ENCODE results near the gene C16orf96. TPM values are rescaled to one million over a fixed set of nuclear protein-coding genes. Genes with fewer than 3 reads are reported as not detected.

C16orf96 gene
- total and polyA plus RNA-seq, 2 donors: 0.05 TPM

GRCh38 chr16:4609200-4610010 lies 53.3 kb downstream of the C16orf96 start:
- WGBS: 95% methylated on average over 45 of the region's 45 CpGs
- DNase-seq (ENCODE audit: low read depth in 6 of 9, low spot score in 9 of 9): no peak
- Histone ChIP-seq H3K27ac (ENCODE audit: low read depth in 1 of 2, low read length in 1 of 2) (no peak overlapping the region), H3K9me3 (ENCODE audit: control insufficient read depth in 2 of 2, insufficient read depth in 1 of 2, low read length in 1 of 2) (no peaks in the 10 kb centered on the region), H3K36me3 (ENCODE audit: control insufficient read depth in 2 of 2, insufficient read depth in 2 of 2, low read length in 1 of 2) (peaks cover 20 to 28% of the 10 kb centered on the region in 2 donors), H3K27me3 (ENCODE audit: control insufficient read depth in 2 of 2, insufficient read depth in 1 of 2, low read length in 1 of 2) (no peaks in the 10 kb centered on the region), H3K4me1 (ENCODE audit: control insufficient read depth in 2 of 2, insufficient read depth in 2 of 2, low read length in 2 of 2) (peaks cover 7 to 14% of the 10 kb centered on the region in 2 donors), H3K4me3 (ENCODE audit: low read length in 2 of 2) (no peak overlapping the region)

- no peak for DNase-seq (ENCODE audit: low read depth in 6 of 9, low spot score in 9 of 9)
- no peaks in the 10 kb centered on the region for H3K27me3 ChIP-seq (ENCODE audit: control insufficient read depth in 2 of 2, insufficient read depth in 1 of 2, low read length in 1 of 2)
- H3K4me1 ChIP-seq (ENCODE audit: control insufficient read depth in 2 of 2, insufficient read depth in 2 of 2, low read length in 2 of 2): peaks cover 11 to 20% of the 10 kb centered on the region in 2 donors
- H3K36me3 ChIP-seq (ENCODE audit: control insufficient read depth in 2 of 2, insufficient read depth in 2 of 2, low read length in 1 of 2): peaks cover 20 to 28% of the 10 kb centered on the region in 2 donors
- 94% methylated on average over 32 of the region's 32 CpGs for WGBS
- H3K27ac ChIP-seq (ENCODE audit: low read depth in 1 of 2, low read length in 1 of 2): no peak overlapping the region
- H3K9me3 ChIP-seq (ENCODE audit: control insufficient read depth in 2 of 2, insufficient read depth in 1 of 2, low read length in 1 of 2): no peaks in the 10 kb centered on the region
- H3K4me3 ChIP-seq (ENCODE audit: low read length in 2 of 2): no peak overlapping the region
Observed at GRCh38 chr16:4610011-4611005, 54.2 kb downstream of the C16orf96 start.

- peaks cover 15 to 28% of the 10 kb centered on the region in 2 donors for H3K4me1 ChIP-seq (ENCODE audit: control insufficient read depth in 2 of 2, insufficient read depth in 2 of 2, low read length in 2 of 2)
- no peak for DNase-seq (ENCODE audit: low read depth in 6 of 9, low spot score in 9 of 9)
- WGBS: 98% methylated on average over 22 of the region's 22 CpGs
- H3K27ac ChIP-seq (ENCODE audit: low read depth in 1 of 2, low read length in 1 of 2): no peak overlapping the region
- H3K27me3 ChIP-seq (ENCODE audit: control insufficient read depth in 2 of 2, insufficient read depth in 1 of 2, low read length in 1 of 2): no peaks in the 10 kb centered on the region
- H3K4me3 ChIP-seq (ENCODE audit: low read length in 2 of 2): no peak overlapping the region
- peaks cover 20 to 28% of the 10 kb centered on the region in 2 donors for H3K36me3 ChIP-seq (ENCODE audit: control insufficient read depth in 2 of 2, insufficient read depth in 2 of 2, low read length in 1 of 2)
- no peaks in the 10 kb centered on the region for H3K9me3 ChIP-seq (ENCODE audit: control insufficient read depth in 2 of 2, insufficient read depth in 1 of 2, low read length in 1 of 2)
Observed at GRCh38 chr16:4611337-4612021, 55.3 kb downstream of the C16orf96 start.

- Histone ChIP-seq H3K27me3 (ENCODE audit: control insufficient read depth in 2 of 2, insufficient read depth in 1 of 2, low read length in 1 of 2) (no peaks in the 10 kb centered on the region), H3K36me3 (ENCODE audit: control insufficient read depth in 2 of 2, insufficient read depth in 2 of 2, low read length in 1 of 2) (peaks cover 17 to 25% of the 10 kb centered on the region in 2 donors), H3K9me3 (ENCODE audit: control insufficient read depth in 2 of 2, insufficient read depth in 1 of 2, low read length in 1 of 2) (no peaks in the 10 kb centered on the region), H3K4me1 (ENCODE audit: control insufficient read depth in 2 of 2, insufficient read depth in 2 of 2, low read length in 2 of 2) (peaks cover 20 to 38% of the 10 kb centered on the region in 2 donors), H3K27ac (ENCODE audit: low read depth in 1 of 2, low read length in 1 of 2) (no peak overlapping the region), H3K4me3 (ENCODE audit: low read length in 2 of 2) (no peak overlapping the region)
- DNase-seq (ENCODE audit: low read depth in 6 of 9, low spot score in 9 of 9): no peak
- 92% methylated on average over 7 of the region's 7 CpGs for WGBS
Observed at GRCh38 chr16:4612474-4612931, 56.4 kb downstream of the C16orf96 start.

- Histone ChIP-seq H3K27ac (ENCODE audit: low read depth in 1 of 2, low read length in 1 of 2) (no peak overlapping the region), H3K4me1 (ENCODE audit: control insufficient read depth in 2 of 2, insufficient read depth in 2 of 2, low read length in 2 of 2) (peaks cover 20 to 44% of the 10 kb centered on the region in 2 donors), H3K27me3 (ENCODE audit: control insufficient read depth in 2 of 2, insufficient read depth in 1 of 2, low read length in 1 of 2) (no peaks in the 10 kb centered on the region), H3K36me3 (ENCODE audit: control insufficient read depth in 2 of 2, insufficient read depth in 2 of 2, low read length in 1 of 2) (peaks cover 12 to 19% of the 10 kb centered on the region in 2 donors), H3K9me3 (ENCODE audit: control insufficient read depth in 2 of 2, insufficient read depth in 1 of 2, low read length in 1 of 2) (no peaks in the 10 kb centered on the region), H3K4me3 (ENCODE audit: low read length in 2 of 2) (peak overlapping the region; percentile 53 to 77)
- 88% methylated on average over 14 of the region's 14 CpGs for WGBS
- no peak for DNase-seq (ENCODE audit: low read depth in 6 of 9, low spot score in 9 of 9)
Observed at GRCh38 chr16:4612977-4613635, 57.0 kb downstream of the C16orf96 start.

- Histone ChIP-seq H3K27ac (ENCODE audit: low read depth in 1 of 2, low read length in 1 of 2) (no peak overlapping the region), H3K4me3 (ENCODE audit: low read length in 2 of 2) (peak overlapping the region; percentile 53 to 77), H3K9me3 (ENCODE audit: control insufficient read depth in 2 of 2, insufficient read depth in 1 of 2, low read length in 1 of 2) (no peaks in the 10 kb centered on the region), H3K4me1 (ENCODE audit: control insufficient read depth in 2 of 2, insufficient read depth in 2 of 2, low read length in 2 of 2) (peaks cover 20 to 44% of the 10 kb centered on the region in 2 donors), H3K36me3 (ENCODE audit: control insufficient read depth in 2 of 2, insufficient read depth in 2 of 2, low read length in 1 of 2) (peaks cover 6 to 11% of the 10 kb centered on the region in 2 donors), H3K27me3 (ENCODE audit: control insufficient read depth in 2 of 2, insufficient read depth in 1 of 2, low read length in 1 of 2) (no peaks in the 10 kb centered on the region)
- 3% methylated on average over 92 of the region's 92 CpGs for WGBS
- DNase-seq (ENCODE audit: low read depth in 6 of 9, low spot score in 9 of 9): peak in 4 of 9 donors; percentile 10 to 49 (median 35)
Observed at GRCh38 chr16:4613636-4614570, 57.8 kb downstream of the C16orf96 start.

GRCh38 chr16:4614571-4615383 lies 58.6 kb downstream of the C16orf96 start, which contains the start of gene UBALD1:
Gene UBALD1, minus strand, starts transcription at chr16:4614888. Its CDS starts 91 bp downstream, at chr16:4614797.
- Histone ChIP-seq H3K9me3 (ENCODE audit: control insufficient read depth in 2 of 2, insufficient read depth in 1 of 2, low read length in 1 of 2) (no peaks in the 10 kb centered on the region), H3K4me1 (ENCODE audit: control insufficient read depth in 2 of 2, insufficient read depth in 2 of 2, low read length in 2 of 2) (peaks cover 20 to 44% of the 10 kb centered on the region in 2 donors), H3K4me3 (ENCODE audit: low read length in 2 of 2) (peak within 1 kb of the TSS; percentile 53 to 77), H3K27me3 (ENCODE audit: control insufficient read depth in 2 of 2, insufficient read depth in 1 of 2, low read length in 1 of 2) (no peaks in the 10 kb centered on the region), H3K36me3 (ENCODE audit: control insufficient read depth in 2 of 2, insufficient read depth in 2 of 2, low read length in 1 of 2) (peaks cover 2 to 3% of the 10 kb centered on the region in 2 donors), H3K27ac (ENCODE audit: low read depth in 1 of 2, low read length in 1 of 2) (peak within 1 kb of the TSS; percentile 88 to 96)
- WGBS: 11% methylated on average over 100 of the region's 100 CpGs
- peak in 7 of 9 donors; percentile 58 to 85 (median 67) for DNase-seq (ENCODE audit: low read depth in 6 of 9, low spot score in 9 of 9)

Measured in thymus (tissue), 11 donors.